H1 (cell line): Measurements from ENCODE around the gene TNFSF12. TPM values are rescaled to one million over a fixed set of nuclear protein-coding genes. Genes with fewer than 3 reads are reported as not detected.

Experiments used
- ASH2L ChIP-seq: fragments of 200-600, 300-600 bp; sonication (generic); IDR thresholded peaks from one replicate; pipeline ENCODE4 v1.7.1; 2017; ENCODE audit warnings: low read length
- CBX8 ChIP-seq: fragments of 300-800, 300-1000 bp; sonication (generic); IDR thresholded peaks from 2 replicates; pipeline ENCODE4 v1.7.1; 2016; ENCODE audit warnings: low read depth, low read length, borderline replicate concordance
- MAFK ChIP-seq: IDR thresholded peaks from 2 replicates; pipeline ENCODE4 v1.6.1; 2012; ENCODE audit warnings: low read depth, mild to moderate bottlenecking, improper control_type of control experiment, low read length
- NRF1 ChIP-seq: IDR thresholded peaks from 2 replicates; pipeline ENCODE4 v1.6.1; 2011; ENCODE audit warnings: mild to moderate bottlenecking, low read depth, low read length, improper control_type of control experiment
- RBBP5 ChIP-seq: IDR thresholded peaks from 2 replicates; pipeline ENCODE4 v1.7.1; 2012; ENCODE audit warnings: low read depth, mild to moderate bottlenecking, inconsistent platforms, low read length, moderate library complexity, borderline replicate concordance
- RXRA ChIP-seq: IDR thresholded peaks from 2 replicates; pipeline ENCODE4 v1.6.1; 2011; ENCODE audit warnings: low read depth, mild to moderate bottlenecking, low read length, moderate library complexity; ENCODE audit not compliant: insufficient read depth
- TAF1 ChIP-seq: IDR thresholded peaks from 2 replicates; pipeline ENCODE4 v1.6.1; 2011; ENCODE audit warnings: mild to moderate bottlenecking, low read depth, low read length
- polyA plus RNA-seq, 7 experiments: library from polyadenylated mRNA; depleted of rRNA in 3 of 7; stranded (reverse) in 5 of 7; unstranded in 2 of 7; fragments of >200 nt in 5 of 7; fragments of 200-250 nt in 2 of 7; gene quantifications; 1 replicate in 5 of 7; 2 replicates in 1 of 7; 4 replicates in 1 of 7; pipeline versions ENCODE4 v1.2.1 to v1.2.3, GENCODE V29; 2011 to 2013; ENCODE audit warnings: missing spikeins in 2 of 7, mixed read lengths in 2 of 7
- total RNA-seq: library from RNA; stranded (reverse); fragmentation: NEBNext Ultra II Directional; extraction: Animal tissue kit (Norgen Biotek cat#: 25700); gene quantifications from 2 replicates; pipeline ENCODE4 v1.2.1, GENCODE V29; 2021
- TF ChIP-seq, protein P1 (sequence below): fragments of 300-600 bp; sonication (generic); IDR thresholded peaks from 2 replicates; pipeline ENCODE4 v1.7.1; 2012; ENCODE audit warnings: low read length, moderate library complexity, mild to moderate bottlenecking, inconsistent platforms; ENCODE audit not compliant: insufficient replicate concordance

Gene TNFSF12
- total and polyA plus RNA-seq, 2 of the 8 experiments (the other 6 are each of a cell fraction or from before 2014, with no cell fraction given), result 7.2 to 9.6 TPM

DNA sequence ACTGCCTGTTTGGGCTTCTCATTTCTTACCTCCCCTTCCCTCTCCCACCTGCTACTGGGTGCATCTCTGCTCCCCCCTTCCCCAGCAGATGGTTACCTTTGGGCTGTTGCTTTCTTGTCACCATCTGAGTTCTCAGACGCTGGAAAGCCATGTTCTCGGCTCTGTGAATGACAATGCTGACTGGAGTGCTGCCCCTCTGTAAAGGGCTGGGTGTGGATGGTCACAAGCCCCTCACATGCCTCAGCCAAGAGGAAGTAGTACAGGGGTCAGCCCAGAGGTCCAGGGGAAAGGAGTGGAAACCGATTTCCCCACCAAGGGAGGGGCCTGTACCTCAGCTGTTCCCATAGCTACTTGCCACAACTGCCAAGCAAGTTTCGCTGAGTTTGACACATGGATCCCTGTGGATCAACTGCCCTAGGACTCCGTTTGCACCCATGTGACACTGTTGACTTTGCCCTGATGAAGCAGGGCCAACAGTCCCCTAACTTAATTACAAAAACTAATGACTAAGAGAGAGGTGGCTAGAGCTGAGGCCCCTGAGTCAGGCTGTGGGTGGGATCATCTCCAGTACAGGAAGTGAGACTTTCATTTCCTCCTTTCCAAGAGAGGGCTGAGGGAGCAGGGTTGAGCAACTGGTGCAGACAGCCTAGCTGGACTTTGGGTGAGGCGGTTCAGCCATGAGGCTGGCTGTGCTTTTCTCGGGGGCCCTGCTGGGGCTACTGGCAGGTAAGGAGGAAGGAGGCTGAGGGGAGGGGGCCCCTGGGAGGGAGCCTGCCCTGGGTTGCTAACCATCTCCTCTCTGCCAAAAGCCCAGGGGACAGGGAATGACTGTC, 30.4 kb downstream of the TNFSF12 start, which contains the start of gene CD68 (continued):
- TF ChIP-seq, protein P1, sequence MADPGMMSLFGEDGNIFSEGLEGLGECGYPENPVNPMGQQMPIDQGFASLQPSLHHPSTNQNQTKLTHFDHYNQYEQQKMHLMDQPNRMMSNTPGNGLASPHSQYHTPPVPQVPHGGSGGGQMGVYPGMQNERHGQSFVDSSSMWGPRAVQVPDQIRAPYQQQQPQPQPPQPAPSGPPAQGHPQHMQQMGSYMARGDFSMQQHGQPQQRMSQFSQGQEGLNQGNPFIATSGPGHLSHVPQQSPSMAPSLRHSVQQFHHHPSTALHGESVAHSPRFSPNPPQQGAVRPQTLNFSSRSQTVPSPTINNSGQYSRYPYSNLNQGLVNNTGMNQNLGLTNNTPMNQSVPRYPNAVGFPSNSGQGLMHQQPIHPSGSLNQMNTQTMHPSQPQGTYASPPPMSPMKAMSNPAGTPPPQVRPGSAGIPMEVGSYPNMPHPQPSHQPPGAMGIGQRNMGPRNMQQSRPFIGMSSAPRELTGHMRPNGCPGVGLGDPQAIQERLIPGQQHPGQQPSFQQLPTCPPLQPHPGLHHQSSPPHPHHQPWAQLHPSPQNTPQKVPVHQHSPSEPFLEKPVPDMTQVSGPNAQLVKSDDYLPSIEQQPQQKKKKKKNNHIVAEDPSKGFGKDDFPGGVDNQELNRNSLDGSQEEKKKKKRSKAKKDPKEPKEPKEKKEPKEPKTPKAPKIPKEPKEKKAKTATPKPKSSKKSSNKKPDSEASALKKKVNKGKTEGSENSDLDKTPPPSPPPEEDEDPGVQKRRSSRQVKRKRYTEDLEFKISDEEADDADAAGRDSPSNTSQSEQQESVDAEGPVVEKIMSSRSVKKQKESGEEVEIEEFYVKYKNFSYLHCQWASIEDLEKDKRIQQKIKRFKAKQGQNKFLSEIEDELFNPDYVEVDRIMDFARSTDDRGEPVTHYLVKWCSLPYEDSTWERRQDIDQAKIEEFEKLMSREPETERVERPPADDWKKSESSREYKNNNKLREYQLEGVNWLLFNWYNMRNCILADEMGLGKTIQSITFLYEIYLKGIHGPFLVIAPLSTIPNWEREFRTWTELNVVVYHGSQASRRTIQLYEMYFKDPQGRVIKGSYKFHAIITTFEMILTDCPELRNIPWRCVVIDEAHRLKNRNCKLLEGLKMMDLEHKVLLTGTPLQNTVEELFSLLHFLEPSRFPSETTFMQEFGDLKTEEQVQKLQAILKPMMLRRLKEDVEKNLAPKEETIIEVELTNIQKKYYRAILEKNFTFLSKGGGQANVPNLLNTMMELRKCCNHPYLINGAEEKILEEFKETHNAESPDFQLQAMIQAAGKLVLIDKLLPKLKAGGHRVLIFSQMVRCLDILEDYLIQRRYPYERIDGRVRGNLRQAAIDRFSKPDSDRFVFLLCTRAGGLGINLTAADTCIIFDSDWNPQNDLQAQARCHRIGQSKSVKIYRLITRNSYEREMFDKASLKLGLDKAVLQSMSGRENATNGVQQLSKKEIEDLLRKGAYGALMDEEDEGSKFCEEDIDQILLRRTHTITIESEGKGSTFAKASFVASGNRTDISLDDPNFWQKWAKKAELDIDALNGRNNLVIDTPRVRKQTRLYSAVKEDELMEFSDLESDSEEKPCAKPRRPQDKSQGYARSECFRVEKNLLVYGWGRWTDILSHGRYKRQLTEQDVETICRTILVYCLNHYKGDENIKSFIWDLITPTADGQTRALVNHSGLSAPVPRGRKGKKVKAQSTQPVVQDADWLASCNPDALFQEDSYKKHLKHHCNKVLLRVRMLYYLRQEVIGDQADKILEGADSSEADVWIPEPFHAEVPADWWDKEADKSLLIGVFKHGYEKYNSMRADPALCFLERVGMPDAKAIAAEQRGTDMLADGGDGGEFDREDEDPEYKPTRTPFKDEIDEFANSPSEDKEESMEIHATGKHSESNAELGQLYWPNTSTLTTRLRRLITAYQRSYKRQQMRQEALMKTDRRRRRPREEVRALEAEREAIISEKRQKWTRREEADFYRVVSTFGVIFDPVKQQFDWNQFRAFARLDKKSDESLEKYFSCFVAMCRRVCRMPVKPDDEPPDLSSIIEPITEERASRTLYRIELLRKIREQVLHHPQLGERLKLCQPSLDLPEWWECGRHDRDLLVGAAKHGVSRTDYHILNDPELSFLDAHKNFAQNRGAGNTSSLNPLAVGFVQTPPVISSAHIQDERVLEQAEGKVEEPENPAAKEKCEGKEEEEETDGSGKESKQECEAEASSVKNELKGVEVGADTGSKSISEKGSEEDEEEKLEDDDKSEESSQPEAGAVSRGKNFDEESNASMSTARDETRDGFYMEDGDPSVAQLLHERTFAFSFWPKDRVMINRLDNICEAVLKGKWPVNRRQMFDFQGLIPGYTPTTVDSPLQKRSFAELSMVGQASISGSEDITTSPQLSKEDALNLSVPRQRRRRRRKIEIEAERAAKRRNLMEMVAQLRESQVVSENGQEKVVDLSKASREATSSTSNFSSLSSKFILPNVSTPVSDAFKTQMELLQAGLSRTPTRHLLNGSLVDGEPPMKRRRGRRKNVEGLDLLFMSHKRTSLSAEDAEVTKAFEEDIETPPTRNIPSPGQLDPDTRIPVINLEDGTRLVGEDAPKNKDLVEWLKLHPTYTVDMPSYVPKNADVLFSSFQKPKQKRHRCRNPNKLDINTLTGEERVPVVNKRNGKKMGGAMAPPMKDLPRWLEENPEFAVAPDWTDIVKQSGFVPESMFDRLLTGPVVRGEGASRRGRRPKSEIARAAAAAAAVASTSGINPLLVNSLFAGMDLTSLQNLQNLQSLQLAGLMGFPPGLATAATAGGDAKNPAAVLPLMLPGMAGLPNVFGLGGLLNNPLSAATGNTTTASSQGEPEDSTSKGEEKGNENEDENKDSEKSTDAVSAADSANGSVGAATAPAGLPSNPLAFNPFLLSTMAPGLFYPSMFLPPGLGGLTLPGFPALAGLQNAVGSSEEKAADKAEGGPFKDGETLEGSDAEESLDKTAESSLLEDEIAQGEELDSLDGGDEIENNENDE, result peak; percentile 47
- TF ChIP-seq NRF1 (no peak), MAFK (no peak), RXRA (no peak), RBBP5 (no peak), ASH2L (no peak), CBX8 (no peak), TAF1 (no peak)
